K562 (cell line): ENCODE measurements around the gene ACTR5. TPM values are rescaled to one million over a fixed set of nuclear protein-coding genes. Genes with fewer than 3 reads are reported as not detected.
A peak's percentile ranks its signal among the peaks of the same experiment; 100 is the strongest.

Source experiments
- CBX1 ChIP-seq: sonication (generic); IDR thresholded peaks from 2 replicates; pipeline ENCODE4 v1.6.1; 2016; ENCODE audit warnings: antibody characterized with exemption, low read depth, mild to moderate bottlenecking
- E2F3 ChIP-seq: fragments of 250-450 bp; sonication (Bioruptor Pico); IDR thresholded peaks from 2 replicates; pipeline ENCODE4 v1.4.0; 2020; ENCODE audit warnings: mild to moderate bottlenecking
- MAX ChIP-seq: sonication (generic); formaldehyde crosslinking; IDR thresholded peaks from 2 replicates; pipeline ENCODE4 v1.9.0; 2022; ENCODE audit warnings: mild to moderate bottlenecking, missing genetic modification reagents
- NFYB ChIP-seq: IDR thresholded peaks from 2 replicates; pipeline ENCODE4 v1.6.1; 2011; ENCODE audit warnings: mild to moderate bottlenecking, moderate library complexity; ENCODE audit not compliant: insufficient read length; ENCODE audit errors: extremely low read depth
- NKRF ChIP-seq: fragments of 450-650 bp; IDR thresholded peaks from 2 replicates; pipeline ENCODE4 v1.6.1; 2016; ENCODE audit warnings: borderline replicate concordance
- ZNF239 ChIP-seq: fragments of 250-450 bp; sonication (Bioruptor Pico); IDR thresholded peaks from 2 replicates; pipeline ENCODE4 v1.4.0; 2020; ENCODE audit warnings: mild to moderate bottlenecking
- ZNF592 ChIP-seq: fragments of 450-650 bp; IDR thresholded peaks from 2 replicates; pipeline ENCODE4 v1.6.1; 2017; ENCODE audit warnings: antibody characterized with exemption, mild to moderate bottlenecking
- polyA plus RNA-seq, 8 experiments: library from polyadenylated mRNA; depleted of rRNA in 4 of 8; stranded (reverse) in 5 of 8; unstranded in 3 of 8; fragments of >200 nt; fragmentation: Nextera tagmentation in 2 of 8; fragmentation: Illumina TruSeq in 1 of 8; extraction: Ambion mirVana in 2 of 8; extraction: Trizol in 1 of 8; gene quantifications; 2 replicates each; pipeline versions ENCODE4 v1.2.1 to v1.2.3, GENCODE V29; 2011 to 2014; ENCODE audit warnings: inconsistent platforms in 1 of 8, missing spikeins in 1 of 8
- total RNA-seq, 7 experiments: library from RNA; depleted of rRNA in 6 of 7; stranded (reverse); fragments of >200 nt in 6 of 7; fragmentation: Illumina TruSeq in 2 of 7; extraction: Trizol in 2 of 7; gene quantifications; 2 replicates each; pipeline versions ENCODE4 v1.2.1 to v1.2.3, GENCODE V29; 2011 to 2021; ENCODE audit warnings: low replicate concordance in 1 of 7
- TF ChIP-seq, protein P1 (sequence below), 2 experiments: fragments of 450-650 bp; IDR thresholded peaks; 2 replicates each; pipeline ENCODE4 v1.6.1; 2018; ENCODE audit warnings: mild to moderate bottlenecking in 2 of 2, low read depth in 1 of 2; ENCODE audit not compliant: partially characterized antibody in 2 of 2

ACTR5 gene
- total and polyA plus RNA-seq, 9 of the 15 experiments (the other 6 are each of a cell fraction or from before 2014, with no cell fraction given) = 0.93 to 18.8 (median 12.9) TPM

- TF ChIP-seq, protein P1, sequence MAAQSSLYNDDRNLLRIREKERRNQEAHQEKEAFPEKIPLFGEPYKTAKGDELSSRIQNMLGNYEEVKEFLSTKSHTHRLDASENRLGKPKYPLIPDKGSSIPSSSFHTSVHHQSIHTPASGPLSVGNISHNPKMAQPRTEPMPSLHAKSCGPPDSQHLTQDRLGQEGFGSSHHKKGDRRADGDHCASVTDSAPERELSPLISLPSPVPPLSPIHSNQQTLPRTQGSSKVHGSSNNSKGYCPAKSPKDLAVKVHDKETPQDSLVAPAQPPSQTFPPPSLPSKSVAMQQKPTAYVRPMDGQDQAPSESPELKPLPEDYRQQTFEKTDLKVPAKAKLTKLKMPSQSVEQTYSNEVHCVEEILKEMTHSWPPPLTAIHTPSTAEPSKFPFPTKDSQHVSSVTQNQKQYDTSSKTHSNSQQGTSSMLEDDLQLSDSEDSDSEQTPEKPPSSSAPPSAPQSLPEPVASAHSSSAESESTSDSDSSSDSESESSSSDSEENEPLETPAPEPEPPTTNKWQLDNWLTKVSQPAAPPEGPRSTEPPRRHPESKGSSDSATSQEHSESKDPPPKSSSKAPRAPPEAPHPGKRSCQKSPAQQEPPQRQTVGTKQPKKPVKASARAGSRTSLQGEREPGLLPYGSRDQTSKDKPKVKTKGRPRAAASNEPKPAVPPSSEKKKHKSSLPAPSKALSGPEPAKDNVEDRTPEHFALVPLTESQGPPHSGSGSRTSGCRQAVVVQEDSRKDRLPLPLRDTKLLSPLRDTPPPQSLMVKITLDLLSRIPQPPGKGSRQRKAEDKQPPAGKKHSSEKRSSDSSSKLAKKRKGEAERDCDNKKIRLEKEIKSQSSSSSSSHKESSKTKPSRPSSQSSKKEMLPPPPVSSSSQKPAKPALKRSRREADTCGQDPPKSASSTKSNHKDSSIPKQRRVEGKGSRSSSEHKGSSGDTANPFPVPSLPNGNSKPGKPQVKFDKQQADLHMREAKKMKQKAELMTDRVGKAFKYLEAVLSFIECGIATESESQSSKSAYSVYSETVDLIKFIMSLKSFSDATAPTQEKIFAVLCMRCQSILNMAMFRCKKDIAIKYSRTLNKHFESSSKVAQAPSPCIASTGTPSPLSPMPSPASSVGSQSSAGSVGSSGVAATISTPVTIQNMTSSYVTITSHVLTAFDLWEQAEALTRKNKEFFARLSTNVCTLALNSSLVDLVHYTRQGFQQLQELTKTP (IDR thresholded peaks at IDR 0.05; ENCODE audit: low read depth in 1 of 2, partially characterized antibody in 2 of 2) = no peak
- TF ChIP-seq ZNF239 (CRISPR knock-in tag) = no peak
- TF ChIP-seq E2F3 = no peak
- peak; percentile 34; the same call in 1 of the 2 replicates for TF ChIP-seq ZNF592
- no peak for TF ChIP-seq CBX1
- TF ChIP-seq NFYB = no peak
- no peak for TF ChIP-seq NKRF
- TF ChIP-seq MAX = peak; percentile 38
These were observed 664 bp upstream of the ACTR5 start (continued) for GRCh38 chr20:38747495-38748096.
